Hippocampal formation (tissue), 2 donors: ENCODE data around the gene COL1A1.

Experiments used
- DNase-seq, 2 donors: peaks; one replicate each; lab custom pipeline; 2025; lab: John Stamatoyannopoulos, UW

The COL1A1 gene

DNA sequence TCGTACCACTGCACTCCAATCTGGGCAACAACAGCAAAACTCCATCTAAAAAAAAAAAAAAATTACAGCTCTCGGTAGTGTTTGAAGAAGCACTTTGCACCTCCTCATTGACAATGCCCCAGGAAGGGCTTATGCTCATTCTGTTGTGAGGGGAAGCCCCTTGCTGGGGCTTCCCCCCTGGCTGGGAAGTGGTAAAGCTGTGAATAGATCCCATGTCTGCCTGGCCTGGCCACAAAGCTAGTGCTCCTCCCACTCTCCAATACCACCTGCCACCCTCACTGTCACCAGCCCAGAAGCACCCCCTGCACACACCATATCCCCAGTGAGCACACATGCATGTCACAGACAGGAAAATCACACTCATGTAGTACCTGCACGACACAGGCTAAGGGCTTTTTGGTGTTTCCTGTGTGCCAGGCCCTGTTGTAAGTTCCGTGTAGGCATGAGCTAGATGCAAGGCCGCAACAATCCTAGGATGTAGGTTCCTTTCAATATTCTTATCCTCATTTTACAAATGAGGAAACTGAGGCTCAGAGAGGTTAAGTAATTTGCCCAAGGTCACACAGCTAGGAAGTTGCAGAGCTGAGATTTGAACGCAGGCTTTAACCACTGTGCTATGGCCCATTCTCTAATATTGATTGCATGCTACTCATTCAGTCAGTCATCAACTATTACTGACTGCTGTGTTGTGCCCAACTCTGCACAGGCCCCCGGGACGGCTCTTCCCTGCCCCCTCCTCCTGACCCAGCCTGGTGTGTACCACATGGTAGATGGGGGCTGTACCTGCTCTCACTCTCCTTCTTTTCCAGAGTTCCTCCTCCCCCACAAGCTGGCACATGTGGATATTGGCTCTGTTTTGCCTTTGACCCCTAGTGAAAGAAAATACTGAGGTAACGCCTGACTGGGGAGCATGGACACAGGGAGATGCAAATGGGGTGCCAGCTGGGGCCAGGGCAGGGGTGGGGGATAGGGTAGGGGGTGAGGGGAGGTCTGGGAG is 11.9 kb upstream of the COL1A1 start:
- DNase-seq: no peak

DNA sequence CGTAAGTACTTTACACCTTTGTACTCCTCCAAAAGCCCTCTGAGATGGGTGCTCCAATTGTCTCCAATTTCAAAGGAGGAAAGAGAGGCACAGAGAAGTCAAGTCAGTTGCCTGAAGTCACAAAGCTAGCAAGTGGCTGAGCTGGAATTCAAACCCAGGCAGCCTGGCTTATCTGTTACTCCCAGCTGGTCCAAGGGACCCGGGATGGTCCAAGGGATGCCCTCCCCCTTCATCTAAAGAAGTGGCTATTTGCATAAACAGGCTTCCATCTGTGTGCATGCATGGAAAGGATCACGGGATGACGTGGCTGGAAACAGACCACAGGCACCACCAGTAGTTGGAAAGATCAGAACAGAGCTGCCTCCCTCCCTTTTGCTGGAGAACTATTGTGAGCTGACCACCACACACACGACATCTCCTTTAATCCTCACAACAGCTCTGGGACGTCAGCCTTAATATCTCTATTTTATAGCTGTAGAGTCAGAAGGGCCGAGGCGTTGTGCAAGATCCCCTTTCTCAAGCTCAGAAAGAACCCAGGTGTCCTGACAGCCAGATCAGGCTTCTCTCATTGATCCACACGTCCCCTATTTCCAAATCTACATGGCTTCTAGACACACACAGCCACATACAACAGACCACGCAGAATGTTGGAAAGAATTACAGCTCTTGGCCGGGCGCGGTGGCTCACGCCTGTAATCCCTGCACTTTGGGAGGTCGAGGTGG is 10.9 kb upstream of the COL1A1 start:
- no peak for DNase-seq

DNA sequence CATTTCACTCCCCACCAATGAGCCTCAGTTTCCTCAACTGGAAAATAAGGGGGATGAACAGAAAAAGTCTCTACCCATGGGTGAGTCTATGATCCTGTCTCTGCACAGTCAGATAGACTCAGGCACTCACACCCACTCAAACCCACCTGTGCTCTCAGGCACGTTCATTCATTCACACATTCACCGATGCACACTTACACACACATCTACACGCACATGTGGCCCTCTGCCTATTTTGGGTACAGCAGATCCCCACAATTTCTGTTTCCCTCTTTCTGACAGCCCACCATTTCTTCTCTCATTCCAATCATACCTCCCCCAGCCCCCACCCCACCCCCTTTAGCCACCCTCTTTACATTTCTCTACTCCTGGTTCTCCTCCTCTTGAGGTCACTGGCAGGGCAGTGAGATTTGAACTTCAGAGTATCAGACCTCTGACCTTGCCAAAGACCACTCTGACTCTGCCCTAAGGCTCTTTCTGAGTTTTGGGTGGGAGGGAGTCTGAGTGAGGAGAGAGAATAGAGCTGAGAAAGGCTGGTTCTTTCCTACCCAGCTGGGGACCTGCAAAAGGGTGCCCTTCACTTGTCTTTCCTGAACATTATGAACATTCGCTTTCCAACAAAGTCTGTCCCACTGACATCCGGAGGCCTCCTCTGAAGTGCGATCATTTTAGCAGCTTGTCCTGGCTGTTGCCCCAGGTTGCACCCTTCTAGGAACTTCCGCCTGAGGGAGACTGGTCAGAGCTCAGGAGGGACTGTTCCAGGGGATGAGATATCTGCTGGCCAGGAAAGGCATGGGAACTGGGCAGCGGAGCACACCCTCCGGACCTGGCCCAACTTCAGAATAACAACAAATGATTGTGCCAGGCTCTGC is 10.1 kb upstream of the COL1A1 start:
- DNase-seq: no peak

DNA sequence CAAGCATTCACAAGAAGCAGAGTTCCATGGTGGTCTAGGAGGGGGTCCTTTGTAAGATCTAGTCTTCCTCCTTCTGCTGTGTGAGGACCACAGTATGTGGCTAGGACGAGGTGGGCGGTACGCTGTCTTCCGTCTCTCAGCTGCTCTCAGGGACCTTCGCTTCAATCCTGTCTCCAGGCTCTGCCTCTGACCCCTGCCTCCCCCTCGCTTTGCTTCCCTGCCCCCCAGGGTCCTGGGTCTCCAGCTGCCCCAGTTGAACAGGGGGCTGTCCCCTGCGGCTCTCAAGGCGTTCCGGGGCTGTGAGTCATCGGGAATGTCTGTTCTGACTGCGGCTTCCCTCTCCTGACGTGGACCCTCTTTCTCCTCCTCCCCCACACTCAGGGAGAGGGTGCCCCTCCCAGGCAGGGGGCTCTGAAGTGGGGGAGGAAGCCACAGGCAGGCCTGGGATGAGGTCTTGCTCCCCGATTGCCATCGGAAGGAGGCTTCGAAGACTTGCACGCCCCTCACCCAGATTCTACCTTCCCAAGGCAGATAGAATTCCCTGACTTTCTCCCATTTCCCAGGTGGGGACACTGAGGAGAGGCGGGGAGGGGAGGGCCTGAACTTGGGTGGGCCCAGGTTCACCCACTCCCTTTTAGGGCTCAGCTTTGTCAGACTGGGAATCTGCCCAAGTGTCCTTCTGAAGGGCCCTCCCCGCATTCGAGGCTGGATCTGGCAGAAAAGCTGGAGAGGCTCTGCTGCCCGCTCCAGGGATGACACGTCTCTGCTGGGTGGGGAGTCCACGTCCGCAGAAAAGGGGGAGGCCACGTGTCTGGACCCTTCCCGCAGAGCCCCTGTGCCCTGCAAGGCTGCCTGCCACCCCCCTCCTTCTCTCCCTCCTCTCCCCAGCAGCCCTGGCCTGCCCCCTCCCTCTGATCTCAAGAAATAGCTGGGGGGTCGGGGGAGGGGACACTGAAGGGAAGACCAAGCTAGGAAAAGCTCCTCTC is 9.1 kb upstream of the COL1A1 start:
- DNase-seq: no peak

DNA sequence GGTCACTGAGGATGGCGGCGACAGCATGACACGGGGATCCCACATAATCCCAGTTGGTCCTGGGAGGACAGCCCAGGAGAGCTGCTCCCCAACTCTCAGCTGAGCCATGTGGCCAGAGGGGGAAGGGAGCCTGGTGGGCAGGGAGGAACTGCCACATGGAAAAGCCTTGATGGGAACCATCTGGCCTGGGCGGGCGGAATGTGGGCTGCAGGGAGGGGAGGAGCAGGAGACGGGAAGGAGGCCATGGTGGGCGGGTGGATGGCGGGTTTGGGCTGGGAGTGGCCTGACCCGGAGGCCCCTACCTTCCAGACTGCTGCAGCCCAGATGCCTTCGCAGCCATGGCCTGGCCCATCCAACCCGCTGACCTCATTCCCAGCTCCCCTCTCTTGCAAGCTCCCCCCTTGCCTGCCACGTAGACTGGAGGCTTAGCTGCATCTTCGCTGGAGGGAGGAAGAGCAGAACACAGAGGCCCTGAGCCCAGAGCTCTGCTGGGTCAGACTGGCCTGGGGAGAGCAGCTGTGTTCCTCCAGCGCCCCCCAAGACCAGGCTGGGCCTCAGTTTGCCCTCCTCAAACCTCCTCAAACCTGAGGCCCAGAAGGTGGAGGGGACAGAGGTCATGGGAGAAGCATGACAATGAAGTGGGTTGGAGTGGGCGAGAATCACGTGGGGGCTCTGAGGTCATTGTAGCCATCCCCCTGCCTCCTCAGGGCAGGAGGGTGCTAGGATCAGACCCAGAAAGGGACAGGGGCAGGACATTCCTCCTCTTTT is 8.2 kb upstream of the COL1A1 start:
- DNase-seq: no peak

DNA sequence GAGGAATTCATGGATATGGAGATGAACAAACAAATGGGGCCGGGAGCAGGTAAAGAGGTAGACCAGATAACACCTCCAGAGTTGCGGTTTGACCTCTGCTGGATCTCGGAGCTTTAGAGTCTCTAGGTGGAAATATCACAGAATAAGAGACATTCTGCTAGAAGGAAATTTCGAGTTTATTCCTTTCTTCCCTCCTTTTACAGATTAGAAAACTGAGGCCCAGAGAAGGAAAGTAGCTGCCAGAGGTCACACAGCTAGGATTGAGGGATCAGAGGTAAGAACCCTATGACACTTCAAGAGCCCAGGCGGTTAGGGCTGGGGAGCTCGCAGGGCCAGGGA is 7.7 kb upstream of the COL1A1 start:
- no peak for DNase-seq

DNA sequence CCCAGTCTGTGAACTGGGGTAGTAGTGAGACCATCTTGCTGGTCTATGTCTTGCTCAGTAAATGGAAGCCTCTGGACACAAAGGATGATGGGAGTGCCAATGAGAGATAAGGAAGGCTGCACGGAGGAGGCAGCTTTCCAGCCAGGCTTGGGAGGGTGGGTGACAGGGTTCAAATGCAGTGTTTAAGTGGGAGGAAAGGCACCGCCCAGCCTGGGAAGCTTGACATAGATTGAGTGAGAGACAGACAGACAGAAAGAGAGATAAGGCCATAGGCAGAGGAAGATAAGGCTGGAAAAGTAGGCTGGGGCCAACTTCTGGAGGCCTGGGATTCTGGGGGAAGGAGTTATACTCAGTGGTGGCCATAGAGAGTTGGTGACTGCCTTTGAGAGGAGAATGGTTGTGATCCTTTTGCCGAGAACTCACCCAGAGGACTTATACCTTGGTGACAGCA is 7.2 kb upstream of the COL1A1 start:
- DNase-seq: no peak

DNA sequence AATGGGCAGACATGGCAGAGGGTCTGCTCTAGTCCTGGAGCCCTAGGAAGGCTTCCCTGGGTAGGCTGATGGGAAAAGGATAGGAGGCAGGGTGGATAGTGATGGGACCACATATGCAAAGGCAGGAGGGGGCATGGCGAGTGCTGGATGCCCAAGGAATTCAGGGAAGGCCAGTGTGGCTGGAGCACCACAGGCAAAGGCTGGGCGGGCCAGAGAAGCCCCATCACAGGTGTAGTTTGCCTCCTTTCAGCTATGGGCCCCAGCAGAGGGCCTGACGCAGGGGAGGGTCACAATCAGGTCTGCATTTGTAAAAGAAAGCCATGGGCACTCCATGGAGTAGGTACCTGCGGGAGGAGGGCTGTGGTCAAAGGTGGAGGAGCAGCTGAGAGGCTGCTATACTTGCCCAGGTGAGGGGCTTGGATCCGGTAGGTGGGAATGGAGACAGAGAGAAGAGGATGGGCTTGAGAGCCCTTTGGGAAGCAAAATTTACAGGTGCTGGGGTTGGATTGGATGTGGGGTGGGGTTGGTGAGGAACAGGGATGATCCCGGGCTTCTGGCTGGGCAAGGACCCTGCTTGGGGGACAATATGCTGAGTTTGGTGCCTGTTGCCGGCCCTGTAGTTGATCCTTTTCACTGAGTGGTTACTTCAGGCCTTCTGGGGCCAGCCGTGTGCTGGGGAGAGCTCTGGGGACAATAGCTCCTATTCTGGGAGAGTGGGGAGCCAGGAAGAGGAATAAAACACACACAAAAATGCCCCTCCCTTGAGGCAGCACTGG is 6.5 kb upstream of the COL1A1 start:
- no peak for DNase-seq

DNA sequence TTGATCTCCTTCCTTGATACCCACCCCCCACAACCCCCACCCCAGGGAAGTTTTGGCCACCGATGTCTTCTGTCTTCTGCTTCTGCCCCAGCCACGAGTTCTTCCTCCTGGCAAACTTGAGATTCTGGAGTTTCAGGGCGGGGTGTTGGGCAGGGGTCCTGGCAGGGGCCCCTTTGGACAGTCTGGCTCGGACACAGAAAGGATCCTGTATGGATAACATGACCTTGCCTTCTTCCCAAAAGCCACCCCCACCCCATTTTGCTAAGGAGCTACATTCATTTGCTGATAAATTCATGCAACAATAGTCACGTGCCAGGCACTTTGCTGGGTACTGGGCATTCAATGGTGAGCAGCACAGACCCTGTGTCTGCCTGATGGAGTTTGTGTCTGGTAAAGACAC is 5.9 kb upstream of the COL1A1 start:
- no peak for DNase-seq

DNA sequence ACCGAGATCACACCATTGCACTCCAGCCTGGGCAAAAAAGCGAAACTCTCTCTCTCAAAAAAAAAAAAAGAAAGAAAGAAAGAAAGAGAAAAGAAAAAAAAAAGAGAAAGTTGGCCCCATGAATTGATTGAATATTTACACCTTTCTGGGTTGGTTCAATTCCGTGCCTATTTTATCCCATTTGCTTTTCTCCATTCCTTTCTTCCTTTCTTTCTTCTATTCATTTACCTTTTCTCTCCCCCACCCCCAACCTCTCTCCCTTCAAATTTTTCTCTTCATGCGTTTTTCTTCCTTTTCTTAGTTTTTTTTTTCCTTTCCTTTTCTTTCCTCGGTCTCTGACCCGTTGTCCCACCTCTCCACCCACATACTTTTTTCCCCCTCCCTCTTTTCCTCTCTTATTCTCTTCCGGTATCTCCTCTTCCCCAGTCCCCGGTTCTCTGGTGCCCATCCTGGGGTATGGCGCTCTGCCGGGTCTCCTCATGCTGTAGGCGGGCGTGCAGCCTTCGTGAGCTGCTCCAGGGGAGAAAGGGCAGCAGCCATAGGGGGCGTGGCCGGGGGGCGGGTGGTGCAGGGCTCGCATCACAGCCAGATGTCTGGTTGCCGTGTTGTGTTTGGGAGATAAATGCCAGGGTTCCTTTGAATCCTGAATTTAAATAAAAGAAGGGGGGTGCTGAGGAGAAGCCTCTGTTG is 5.3 kb upstream of the COL1A1 start:
- DNase-seq: no peak

DNA sequence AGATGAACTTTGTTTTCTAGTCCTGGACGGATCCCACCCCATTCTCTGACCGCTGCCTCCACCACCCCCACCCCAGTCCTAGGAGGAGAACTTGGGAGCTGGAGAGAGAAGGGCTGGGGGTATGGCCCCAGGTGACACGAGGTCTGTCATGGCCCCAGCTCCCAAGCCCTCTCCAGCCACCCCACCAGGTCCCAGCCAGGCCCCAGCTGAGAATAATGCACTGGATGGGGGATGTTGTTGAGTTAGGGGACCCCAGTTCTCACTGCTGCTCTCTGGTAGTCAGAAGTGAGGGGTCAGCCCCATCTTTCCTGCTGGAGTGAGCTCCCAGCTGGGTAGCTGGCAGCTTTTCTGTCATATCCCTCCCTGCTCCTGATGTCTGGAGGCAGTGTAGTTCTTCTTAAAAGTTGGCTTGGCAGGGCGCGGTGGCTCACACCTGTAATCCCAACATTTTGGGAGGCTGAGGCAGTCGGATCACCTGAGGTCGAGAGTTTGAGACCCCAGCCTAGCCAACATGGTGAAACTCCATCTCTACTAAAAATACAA is 4.6 kb upstream of the COL1A1 start:
- no peak for DNase-seq

DNA sequence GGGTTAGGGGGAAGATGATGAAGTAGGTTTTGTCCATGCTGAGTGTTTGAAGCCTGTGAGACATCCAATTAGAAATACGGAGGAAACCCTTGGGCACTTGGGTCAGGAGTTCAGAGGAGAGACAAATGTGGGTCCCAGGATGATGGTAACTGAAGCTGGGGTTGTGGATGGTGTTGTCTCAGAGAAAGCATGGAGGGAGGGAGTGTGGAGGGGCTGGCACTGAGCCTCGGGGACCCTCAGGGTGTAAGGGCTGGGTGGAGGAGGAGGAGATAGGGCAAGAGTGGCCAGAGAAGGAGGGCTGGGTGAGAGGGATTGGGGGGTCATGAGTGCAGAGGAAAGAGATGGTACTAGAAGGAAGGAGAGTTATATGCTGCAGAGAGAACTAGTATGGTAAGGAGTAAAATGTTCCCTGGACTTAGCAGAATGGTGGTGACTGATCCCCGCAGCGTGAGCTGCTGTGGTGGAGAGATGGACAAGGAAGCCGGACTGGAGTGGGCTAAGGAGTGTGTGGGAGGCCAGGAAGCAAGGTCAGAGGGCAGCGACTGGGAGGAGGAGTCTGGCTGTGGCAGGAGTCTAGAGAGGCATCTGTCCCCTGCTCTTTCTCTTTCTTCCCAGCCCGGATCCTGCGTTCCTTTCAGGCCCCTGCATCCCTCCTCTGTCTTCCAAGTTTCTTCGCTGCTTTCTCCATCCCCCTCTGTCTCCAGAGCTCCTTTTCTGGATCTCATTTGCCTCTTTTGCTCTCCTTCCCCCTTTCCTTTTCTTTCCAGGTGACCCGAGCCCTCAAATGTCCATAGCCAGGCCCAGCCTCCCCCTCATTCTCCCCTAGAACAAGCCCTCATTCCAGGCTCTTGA is 3.9 kb upstream of the COL1A1 start:
- DNase-seq: no peak

DNA sequence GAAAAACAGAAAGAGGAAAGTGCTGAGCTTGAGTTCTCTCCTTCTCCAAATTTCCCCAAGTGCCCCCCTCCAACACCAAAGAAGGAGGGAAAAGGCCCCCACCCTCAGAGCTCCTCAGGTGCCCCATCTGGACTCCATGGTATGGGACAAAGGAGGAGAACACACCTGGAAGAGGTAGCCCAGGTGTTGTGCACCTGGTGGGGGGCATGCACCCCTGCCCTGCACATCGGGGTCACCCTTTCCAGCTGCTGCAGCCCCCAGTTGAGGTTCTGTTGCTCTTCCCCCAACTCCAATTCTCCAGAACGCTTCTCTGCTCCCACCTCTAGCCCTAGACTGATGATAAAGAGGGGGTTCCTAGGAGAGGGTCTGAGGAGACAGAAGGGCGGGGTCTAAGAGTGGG is 3.0 kb upstream of the COL1A1 start:
- DNase-seq: no peak

DNA sequence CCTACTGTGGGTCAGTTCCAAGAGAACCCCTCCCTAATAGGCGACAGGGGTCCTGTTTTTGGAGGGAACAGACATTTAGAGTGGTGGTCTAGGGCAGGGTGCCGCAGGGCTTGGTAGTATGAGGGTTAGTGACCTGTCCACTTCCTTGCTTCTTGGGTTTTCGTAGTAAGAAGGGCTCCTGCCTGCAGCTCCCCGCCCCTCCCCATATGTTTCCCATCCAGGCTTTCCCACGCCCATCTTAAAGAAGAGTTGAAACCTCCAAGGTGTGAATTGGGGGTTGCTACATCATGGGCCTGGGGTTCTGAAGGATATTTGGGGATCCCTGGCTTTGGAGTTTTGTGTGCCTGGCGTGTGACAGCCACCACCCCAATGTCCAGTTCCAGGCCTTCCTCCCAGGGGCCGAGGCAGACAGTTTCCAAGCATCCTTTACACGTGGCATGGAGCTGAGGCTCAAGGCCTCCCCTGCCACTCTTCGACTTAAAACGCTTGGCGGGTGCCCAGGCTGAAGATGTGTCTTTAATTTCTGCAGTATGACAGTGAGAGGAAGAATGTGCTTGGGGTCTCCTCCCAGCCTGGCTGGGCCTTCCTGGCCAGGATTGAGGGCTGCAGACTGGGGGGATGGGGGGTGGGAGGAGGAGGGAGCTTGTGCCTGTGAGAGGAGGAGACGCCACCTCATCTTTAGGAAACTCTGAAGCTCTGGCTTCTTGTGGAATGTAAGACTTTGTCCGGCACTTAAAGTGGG is 2.3 kb upstream of the COL1A1 start:
- DNase-seq: no peak

DNA sequence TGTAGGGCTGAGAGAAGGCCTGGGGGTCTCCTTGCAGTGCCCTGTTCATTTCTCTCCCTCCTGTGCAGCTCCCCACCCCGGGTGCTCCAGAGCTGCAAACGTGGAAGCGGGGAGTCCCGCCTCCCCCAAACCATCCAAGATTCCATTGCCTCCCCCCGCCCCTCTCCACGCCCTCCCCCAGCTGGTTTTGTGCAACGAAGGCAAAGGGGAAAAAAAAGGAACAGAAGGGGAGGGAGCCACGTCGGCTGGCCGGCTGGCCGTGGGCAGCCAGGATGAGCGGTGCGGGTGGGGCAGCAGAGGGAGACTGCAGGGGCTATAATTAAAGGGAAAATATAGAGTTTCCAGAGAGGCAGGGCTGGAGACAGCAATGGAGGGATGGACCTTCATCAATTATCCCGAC is 1.7 kb upstream of the COL1A1 start:
- no peak for DNase-seq

DNA sequence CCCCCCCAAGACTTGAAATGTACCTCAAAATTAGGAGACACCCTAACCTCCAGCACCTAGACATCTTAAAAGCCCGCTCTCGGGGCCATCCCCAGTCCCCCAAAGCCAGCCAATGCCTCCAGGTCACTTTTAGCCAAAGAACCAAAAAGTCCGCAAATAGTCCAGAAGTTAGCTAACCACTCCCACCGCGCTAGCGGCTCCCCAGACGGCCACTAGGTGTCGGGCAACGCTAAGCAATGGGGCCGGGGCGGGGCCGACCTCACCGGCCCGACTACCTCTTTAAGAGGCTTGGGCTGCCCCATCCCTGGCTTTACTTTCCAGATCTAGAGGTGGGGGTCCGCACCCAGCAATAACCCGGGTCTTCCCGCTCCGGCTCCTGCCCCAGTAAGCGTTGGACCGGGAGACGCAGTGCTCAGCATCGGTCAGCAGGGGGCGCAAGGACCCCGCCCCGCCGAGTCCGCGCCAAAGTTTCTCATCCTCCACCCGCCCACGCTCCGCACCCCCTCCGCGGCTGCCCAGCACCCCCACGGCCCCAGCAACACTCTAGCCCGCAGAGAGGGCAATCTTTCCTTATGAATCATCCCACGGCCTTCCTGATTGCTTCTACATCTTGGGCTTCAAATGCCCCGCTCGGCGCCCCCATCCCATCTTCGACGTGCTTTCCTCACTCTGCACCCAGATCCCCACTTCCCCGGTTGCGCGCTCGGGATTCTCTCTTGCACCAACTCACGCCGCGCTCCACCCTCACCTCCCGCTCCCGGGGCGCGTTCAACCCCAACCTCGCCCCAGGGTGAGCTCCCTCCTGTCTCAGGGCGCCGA is 765 bp downstream of the COL1A1 start:
- peak; percentile 53 for DNase-seq
